Osteoblast (primary cell): Measurements from ENCODE around the gene HOXA2. TPM values are rescaled to one million over a fixed set of nuclear protein-coding genes. Genes with fewer than 3 reads are reported as not detected.

Experiments
- DNase-seq: peaks from one replicate; pipeline ENCODE4 v3.0.0; 2011; ENCODE audit warnings: low spot score, mixed read lengths; ENCODE audit not compliant: insufficient read length; ENCODE audit errors: missing footprints
- H2AFZ ChIP-seq: 2 replicates; pipeline ENCODE4 v1.6.0; 2011; ENCODE audit warnings: mild to moderate bottlenecking, low read length
- H3K27ac ChIP-seq: 2 replicates; pipeline ENCODE4 v1.5.1; 2011; ENCODE audit warnings: mild to moderate bottlenecking, low read depth, low read length, moderate library complexity
- H3K27me3 ChIP-seq: 2 replicates; pipeline ENCODE4 v1.6.0; 2012; ENCODE audit warnings: mild to moderate bottlenecking, control low read depth, inconsistent platforms, low read length, moderate library complexity; ENCODE audit not compliant: insufficient read depth
- H3K36me3 ChIP-seq: 2 replicates; pipeline ENCODE4 v1.5.1; 2011; ENCODE audit warnings: mild to moderate bottlenecking, low read length, control low read depth, moderate library complexity; ENCODE audit not compliant: insufficient read depth
- H3K4me1 ChIP-seq: 2 replicates; pipeline ENCODE4 v1.5.1; 2011; ENCODE audit warnings: mild to moderate bottlenecking, low read length, control low read depth, moderate library complexity; ENCODE audit not compliant: insufficient read depth
- H3K4me2 ChIP-seq: 2 replicates; pipeline ENCODE4 v1.6.0; 2011; ENCODE audit warnings: mild to moderate bottlenecking, low read length; ENCODE audit not compliant: insufficient read depth
- H3K4me3 ChIP-seq: fragments of 200-600 bp; sonication (generic); 3 replicates; pipeline ENCODE4 v1.5.1; 2012; ENCODE audit warnings: mild to moderate bottlenecking, low read length, inconsistent platforms; ENCODE audit not compliant: insufficient read depth
- H3K79me2 ChIP-seq: 2 replicates; pipeline ENCODE4 v1.6.0; 2012; ENCODE audit warnings: mild to moderate bottlenecking, low read length, control low read depth, inconsistent platforms; ENCODE audit not compliant: insufficient read depth
- H3K9me3 ChIP-seq: 2 replicates; pipeline ENCODE4 v1.5.1; 2011; ENCODE audit warnings: low read depth, low read length, control low read depth
- H4K20me1 ChIP-seq: 2 replicates; pipeline ENCODE4 v1.6.0; 2012; ENCODE audit warnings: mild to moderate bottlenecking, low read length, control low read depth; ENCODE audit not compliant: insufficient read depth
- CTCF ChIP-seq: IDR thresholded peaks from 2 replicates; pipeline ENCODE4 v1.5.1; 2011; ENCODE audit warnings: mild to moderate bottlenecking, low read depth, low read length, moderate library complexity; ENCODE audit errors: extremely low read depth
- total RNA-seq: library from RNA; depleted of rRNA; stranded (reverse); fragments of >200 nt; gene quantifications from 2 replicates; pipeline ENCODE4 v1.2.3, GENCODE V29; 2012

Gene HOXA2
- total RNA-seq, 1 donor, result 0.36 TPM

GRCh38 chr7:27073076-27073475 lies 29.4 kb downstream of the HOXA2 start:
- Histone ChIP-seq H4K20me1 (no peaks in the 10 kb centered on the region), H3K27ac (no peak overlapping the region), H3K4me2 (no peak overlapping the region), H3K4me3 (no peak overlapping the region), H3K4me1 (no peaks in the 10 kb centered on the region), H3K79me2 (no peaks in the 10 kb centered on the region), H2AFZ (no peak overlapping the region), H3K36me3 (no peaks in the 10 kb centered on the region), H3K27me3 (no peaks in the 10 kb centered on the region), H3K9me3 (no peaks in the 10 kb centered on the region)
- TF ChIP-seq CTCF, result no peak
- DNase-seq, result no peak

DNA sequence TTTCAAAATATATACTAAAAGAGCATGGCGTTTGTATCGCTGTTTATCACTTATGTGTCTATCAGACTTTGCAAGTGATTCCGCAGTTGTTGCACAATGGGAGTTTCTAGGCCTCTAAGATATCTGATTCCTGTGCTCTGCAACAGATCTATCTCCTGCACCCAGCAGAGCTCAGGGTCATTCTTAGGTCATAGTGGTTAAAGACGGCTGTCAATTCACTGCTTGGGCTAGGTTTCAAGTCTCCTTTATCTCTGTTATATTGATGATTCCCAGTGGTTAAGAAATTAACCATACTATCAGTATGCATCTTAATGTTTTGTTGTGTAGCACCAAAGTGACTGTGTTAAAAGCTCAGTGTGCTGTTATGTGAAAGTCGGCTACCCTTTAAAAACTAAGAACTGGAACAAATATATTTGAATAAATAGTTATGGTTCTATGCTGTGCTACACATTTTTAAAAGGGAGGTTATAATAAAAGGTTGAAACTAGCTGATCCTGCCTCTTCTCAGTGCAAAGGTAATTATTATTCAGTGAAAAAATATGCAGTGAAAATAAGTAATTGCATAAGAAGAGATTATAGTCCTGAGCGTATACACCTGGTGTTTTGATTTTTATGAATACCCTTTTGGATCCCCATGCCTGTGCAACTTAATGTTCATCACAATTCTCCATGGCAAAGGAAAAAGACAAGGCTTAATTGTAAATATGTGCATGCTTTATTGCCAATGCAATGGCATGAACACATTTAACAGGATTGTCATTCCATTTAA lies 30.7 kb downstream of the HOXA2 start:
- Histone ChIP-seq H3K4me1 (no peaks in the 10 kb centered on the region), H2AFZ (no peak overlapping the region), H4K20me1 (no peaks in the 10 kb centered on the region), H3K4me3 (no peak overlapping the region), H3K27me3 (no peaks in the 10 kb centered on the region), H3K4me2 (no peak overlapping the region), H3K79me2 (no peaks in the 10 kb centered on the region), H3K9me3 (no peaks in the 10 kb centered on the region), H3K27ac (no peak overlapping the region), H3K36me3 (no peaks in the 10 kb centered on the region)
- no peak for TF ChIP-seq CTCF
- no peak for DNase-seq

DNA sequence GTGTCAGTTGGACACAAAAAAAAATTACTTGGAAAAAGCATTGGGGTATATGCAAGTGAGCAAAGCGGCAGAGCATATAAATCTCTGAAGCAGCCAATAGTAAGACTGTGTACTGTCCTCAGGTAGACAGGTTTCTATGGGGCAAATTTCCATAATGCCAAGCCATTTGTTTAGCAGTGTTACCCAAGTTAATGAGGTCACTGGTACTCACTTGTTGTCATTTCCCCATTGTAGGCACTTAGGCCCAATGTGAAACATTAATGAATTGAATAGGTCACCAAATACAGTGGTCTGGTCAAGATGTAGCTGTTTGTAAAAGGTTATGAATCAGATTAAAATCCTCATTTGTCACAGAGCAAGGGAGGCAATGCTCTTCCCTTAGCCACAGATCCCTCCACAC lies 34.2 kb downstream of the HOXA2 start:
- no peak overlapping the region for H3K4me3 ChIP-seq
- H4K20me1 ChIP-seq, result no peaks in the 10 kb centered on the region
- no peak for TF ChIP-seq CTCF
- no peak for DNase-seq
- H3K27me3 ChIP-seq, result no peaks in the 10 kb centered on the region
- peaks cover 24% of the 10 kb centered on the region for H3K4me1 ChIP-seq
- H3K9me3 ChIP-seq, result no peaks in the 10 kb centered on the region
- H3K4me2 ChIP-seq, result no peak overlapping the region
- no peaks in the 10 kb centered on the region for H3K79me2 ChIP-seq
- no peak overlapping the region for H3K27ac ChIP-seq
- H2AFZ ChIP-seq, result no peak overlapping the region
- H3K36me3 ChIP-seq, result no peaks in the 10 kb centered on the region

- no peak for TF ChIP-seq CTCF
- Histone ChIP-seq H4K20me1 (no peaks in the 10 kb centered on the region), H3K4me2 (peak overlapping the region; percentile 1), H2AFZ (no peak overlapping the region), H3K9me3 (no peaks in the 10 kb centered on the region), H3K4me1 (peaks cover 24% of the 10 kb centered on the region), H3K27me3 (no peaks in the 10 kb centered on the region), H3K36me3 (no peaks in the 10 kb centered on the region), H3K27ac (peak overlapping the region; percentile 70), H3K79me2 (no peaks in the 10 kb centered on the region), H3K4me3 (no peak overlapping the region)
- DNase-seq, result no peak
These were observed 36.3 kb downstream of the HOXA2 start for GRCh38 chr7:27066148-27066547.
